ENCODE results near the gene ADRA2C.

The ADRA2C gene

DNA sequence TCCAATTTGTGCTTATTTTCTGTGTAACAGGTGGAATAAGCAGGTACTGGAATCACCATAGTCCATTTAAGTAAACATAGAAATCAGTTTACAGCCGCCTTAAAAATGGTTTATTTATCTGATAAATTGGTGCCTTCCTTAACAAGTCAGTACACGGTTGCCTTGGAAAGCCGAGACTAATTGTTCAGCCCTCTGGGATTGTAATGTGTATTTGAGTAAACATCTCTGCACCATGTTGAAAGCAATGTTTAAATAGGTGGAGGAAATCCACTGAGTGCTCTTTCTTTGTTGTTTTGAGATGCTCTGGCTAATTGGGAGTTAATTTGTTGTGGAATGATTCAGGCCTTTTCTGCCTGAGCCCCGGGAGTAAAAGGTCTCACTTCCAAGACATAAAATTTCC lies 45.7 kb upstream of the ADRA2C start:
- no peak for DNase-seq (ENCODE audit: low read depth)
- no peak overlapping the region for H3K4me3 ChIP-seq (ENCODE audit: low read length)
- TF ChIP-seq, protein P1, sequence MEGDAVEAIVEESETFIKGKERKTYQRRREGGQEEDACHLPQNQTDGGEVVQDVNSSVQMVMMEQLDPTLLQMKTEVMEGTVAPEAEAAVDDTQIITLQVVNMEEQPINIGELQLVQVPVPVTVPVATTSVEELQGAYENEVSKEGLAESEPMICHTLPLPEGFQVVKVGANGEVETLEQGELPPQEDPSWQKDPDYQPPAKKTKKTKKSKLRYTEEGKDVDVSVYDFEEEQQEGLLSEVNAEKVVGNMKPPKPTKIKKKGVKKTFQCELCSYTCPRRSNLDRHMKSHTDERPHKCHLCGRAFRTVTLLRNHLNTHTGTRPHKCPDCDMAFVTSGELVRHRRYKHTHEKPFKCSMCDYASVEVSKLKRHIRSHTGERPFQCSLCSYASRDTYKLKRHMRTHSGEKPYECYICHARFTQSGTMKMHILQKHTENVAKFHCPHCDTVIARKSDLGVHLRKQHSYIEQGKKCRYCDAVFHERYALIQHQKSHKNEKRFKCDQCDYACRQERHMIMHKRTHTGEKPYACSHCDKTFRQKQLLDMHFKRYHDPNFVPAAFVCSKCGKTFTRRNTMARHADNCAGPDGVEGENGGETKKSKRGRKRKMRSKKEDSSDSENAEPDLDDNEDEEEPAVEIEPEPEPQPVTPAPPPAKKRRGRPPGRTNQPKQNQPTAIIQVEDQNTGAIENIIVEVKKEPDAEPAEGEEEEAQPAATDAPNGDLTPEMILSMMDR (IDR thresholded peaks at IDR 0.05; ENCODE audit: insufficient read depth, low read depth, low read length, missing control alignments) = no peak

DNA sequence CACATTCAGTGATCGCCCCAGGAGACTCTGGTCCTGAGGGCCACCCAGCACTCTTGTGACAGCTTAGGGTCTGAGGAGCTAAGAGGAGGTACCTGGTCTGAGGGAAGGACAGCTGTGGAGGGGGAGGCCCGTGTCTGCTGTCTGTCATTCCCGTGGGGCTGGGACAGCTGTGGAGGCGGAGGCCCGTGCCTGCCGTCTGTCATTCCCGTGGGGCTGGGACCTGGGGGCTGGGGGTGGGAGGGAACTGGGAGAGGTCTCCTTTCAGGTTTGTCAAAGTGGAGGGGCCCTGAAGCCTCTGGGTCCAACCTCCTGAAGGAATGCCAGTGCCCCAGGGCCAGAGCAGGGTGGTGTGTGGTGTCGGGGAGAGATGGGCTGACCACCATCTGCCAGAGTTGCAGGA lies 45.0 kb upstream of the ADRA2C start:
- TF ChIP-seq, protein P1 (IDR thresholded peaks at IDR 0.05; ENCODE audit: insufficient read depth, low read depth, low read length, missing control alignments) = no peak
- H3K4me3 ChIP-seq (ENCODE audit: low read length) = no peak overlapping the region
- no peak for DNase-seq (ENCODE audit: low read depth)

DNA sequence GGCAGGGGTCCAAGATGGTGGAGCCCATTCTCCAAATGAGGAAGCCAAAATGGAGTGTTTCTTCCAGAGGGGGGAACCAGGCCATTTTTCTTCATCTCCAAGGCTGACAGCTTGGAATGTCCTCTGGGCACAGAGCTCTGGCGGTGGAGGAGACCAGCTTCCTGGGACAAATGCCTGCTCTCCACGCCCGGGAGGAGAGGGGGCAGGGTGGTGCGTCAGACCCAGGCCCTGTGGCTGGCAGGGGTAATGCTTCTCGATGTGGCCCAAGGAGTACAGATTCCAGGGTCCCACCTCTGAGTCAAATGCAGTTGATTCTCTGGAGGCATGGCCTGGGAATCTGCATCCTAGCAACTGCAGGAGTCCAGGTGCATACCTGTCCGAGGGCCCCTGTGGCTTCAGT lies 44.6 kb upstream of the ADRA2C start:
- DNase-seq (ENCODE audit: low read depth) = no peak
- no peak overlapping the region for H3K4me3 ChIP-seq (ENCODE audit: low read length)
- TF ChIP-seq, protein P1 (IDR thresholded peaks at IDR 0.05; ENCODE audit: insufficient read depth, low read depth, low read length, missing control alignments) = no peak

DNA sequence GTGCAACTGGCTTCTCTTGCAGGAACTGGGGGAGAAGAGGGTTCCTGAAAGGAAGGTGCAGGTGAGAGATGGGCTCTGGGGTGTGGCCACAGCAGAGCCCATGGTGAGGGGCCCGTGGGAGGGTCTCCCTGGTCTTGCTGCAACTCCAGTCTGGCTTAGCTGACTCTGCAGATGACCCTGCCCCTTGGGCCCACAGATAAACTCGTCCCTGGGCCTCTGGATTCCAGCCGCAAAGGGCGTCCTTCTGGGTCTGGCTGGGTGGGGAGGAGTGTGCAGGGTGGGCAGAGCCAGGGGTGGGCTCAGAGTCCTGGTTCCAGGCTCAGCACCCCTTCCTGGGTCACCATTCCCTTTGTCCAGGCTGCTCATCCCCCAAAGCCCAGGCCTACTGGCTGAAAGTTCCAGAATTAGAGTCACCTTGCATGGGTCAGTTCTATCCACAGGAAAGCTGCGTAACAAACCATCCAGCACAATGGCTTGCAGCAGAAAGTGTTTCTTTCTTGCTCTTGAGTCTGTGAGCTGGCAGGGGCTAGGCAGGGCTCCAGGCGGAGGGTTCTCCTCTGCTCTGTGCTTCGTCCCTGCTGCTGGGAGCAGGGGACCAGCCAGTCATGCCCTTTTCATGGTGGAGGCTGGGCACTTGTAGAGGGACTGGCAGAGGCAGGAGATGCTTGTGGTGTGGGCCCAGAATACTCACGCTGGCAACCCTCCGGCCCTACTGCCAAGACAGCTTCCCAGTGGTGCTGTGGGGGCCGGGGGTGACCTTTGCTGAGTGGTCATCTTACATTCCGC lies 43.5 kb upstream of the ADRA2C start:
- DNase-seq (ENCODE audit: low read depth) = no peak
- no peak overlapping the region for H3K4me3 ChIP-seq (ENCODE audit: low read length)
- TF ChIP-seq, protein P1 (IDR thresholded peaks at IDR 0.05; ENCODE audit: insufficient read depth, low read depth, low read length, missing control alignments) = no peak

DNA sequence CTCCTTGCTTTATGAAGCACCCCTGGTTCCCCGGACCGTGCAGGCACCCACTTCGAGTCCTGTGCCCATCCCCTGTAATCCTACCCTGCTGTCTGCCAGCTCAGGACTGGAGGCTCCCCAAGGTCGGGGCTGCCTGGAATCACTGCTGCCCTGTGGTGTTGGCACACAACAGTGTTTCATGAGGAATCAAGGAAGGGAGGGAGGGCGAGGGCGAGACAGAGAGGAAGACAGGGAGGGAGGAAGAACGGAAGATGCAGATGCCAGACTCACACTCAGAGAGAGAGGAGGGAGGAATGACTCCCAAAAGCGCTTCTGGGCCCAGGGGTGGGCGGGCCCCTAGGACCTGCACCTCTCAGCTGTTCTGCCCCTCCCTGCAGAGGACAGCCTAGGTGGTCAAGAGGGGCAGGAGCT lies 42.9 kb upstream of the ADRA2C start:
- TF ChIP-seq, protein P1 (IDR thresholded peaks at IDR 0.05; ENCODE audit: insufficient read depth, low read depth, low read length, missing control alignments) = no peak
- H3K4me3 ChIP-seq (ENCODE audit: low read length) = no peak overlapping the region
- no peak for DNase-seq (ENCODE audit: low read depth)

DNA sequence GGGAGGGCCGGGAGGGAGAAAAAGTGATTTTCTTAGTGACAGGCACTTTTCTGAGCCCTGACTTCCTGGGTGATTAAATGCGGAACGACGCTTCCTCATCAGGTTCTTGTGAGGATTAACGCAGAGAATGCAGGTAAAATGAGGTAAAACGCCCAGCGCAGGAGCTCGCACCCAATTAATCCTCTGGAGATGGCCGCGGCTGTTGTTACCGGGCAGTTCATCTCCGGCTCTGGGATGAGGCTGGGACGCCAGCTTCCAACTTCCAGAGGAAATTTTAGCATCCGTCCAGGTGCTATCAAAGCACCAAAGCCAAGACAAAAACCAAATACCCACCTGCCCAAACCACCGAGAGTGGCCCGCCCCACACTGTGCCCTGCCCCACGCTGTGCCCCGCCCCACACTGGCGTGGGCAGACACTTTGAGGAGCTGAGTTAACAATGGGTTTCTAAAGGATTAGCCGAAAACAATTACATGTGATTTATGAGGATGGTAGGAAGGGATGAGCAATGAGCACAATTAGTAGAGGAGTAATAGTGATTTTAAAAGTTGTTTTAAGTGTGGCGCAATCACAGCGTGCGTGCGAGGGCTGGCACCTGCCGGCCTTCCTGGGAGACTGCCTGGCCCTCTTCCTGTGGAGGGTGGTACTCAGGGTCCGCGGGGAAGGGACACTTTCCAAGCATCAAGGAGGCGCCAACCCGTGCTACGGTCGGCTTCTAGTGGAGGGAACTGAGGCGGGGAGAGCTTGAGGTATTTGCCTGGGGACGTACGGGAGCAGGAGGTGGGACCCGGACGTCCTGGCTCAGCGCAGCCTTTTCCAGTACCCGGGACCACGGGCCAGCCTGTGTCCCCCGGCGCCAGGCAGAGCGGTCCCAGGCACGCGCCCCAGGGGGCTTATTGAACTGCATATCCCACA lies 41.6 kb upstream of the ADRA2C start:
- no peak overlapping the region for H3K4me3 ChIP-seq (ENCODE audit: low read length)
- no peak for DNase-seq (ENCODE audit: low read depth)
- TF ChIP-seq, protein P1 (IDR thresholded peaks at IDR 0.05; ENCODE audit: insufficient read depth, low read depth, low read length, missing control alignments) = no peak

Measured in epithelial cell of esophagus (primary cell).